NCI-H2081 treated with DMSO at 0.1 percent for 48 hours (cell line): Measurements from ENCODE around the gene MT1X.

Experiments used
- DNase-seq: peaks from one replicate; lab custom pipeline; 2025; lab: John Stamatoyannopoulos, UW

MT1X gene

DNA sequence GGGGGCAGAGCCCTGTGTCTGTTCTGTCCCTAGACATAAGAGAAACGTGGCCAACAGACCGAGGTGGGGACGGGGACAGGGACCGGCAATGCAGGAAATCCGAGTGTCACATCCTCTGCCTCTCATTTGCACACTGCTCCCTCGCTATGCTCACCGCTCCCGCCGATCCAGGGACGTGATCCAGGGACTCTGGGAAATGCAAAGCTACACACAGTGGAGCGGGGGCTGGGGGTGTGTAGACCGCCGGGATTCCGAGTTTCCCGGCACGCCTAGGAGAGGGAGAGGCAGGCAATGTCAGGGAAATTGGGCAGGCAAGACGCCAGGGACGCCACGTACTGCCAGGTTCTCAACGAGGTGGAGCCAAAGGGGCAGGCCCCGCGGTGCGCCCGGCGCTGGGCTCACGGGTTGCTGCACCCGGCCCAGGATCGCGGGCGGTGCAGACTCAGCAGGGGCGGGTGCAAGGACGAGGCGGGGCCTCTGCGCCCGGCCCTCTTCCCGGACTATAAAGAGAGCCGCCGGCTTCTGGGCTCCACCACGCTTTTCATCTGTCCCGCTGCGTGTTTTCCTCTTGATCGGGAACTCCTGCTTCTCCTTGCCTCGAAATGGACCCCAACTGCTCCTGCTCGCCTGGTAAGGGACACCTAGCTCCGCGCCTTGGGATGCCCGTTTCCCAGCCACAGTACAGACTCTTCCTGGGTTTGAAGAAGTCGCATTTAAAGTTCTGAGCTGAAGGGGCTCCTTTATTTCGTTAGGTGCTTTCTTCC, at the start of gene MT1X:
MT1X (plus strand) TSS at position 532 of the 764 bp plus-strand sequence; CDS start at position 603, 71 bp downstream.
- peak; percentile 10 for DNase-seq

DNA sequence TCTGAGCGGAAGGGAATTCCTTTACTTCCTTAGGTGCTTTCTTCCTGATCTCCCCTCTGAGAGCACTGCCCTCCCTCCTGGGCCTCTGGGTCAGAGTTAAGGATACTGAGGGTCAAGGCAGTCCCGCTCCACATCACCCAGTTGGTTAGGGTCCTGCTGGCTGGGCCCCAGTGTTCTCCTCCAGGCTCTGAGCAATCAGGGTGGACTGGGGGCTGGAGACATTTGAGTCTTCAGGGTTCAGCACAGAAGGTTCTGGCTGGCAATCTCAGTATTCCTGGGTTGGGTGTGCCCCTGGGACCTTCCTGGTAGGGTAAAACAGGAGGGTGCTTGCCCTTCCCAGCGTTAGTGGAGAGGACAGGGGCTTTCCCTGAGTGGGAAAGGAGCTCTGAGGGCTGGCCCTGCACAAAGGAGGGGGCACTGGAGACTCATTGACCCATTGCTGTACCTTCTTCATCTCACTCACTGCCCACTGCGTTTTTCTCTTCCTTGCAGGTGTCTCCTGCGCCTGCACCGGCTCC, 49.4 kb upstream of the MT1X start:
- DNase-seq: no peak

DNA sequence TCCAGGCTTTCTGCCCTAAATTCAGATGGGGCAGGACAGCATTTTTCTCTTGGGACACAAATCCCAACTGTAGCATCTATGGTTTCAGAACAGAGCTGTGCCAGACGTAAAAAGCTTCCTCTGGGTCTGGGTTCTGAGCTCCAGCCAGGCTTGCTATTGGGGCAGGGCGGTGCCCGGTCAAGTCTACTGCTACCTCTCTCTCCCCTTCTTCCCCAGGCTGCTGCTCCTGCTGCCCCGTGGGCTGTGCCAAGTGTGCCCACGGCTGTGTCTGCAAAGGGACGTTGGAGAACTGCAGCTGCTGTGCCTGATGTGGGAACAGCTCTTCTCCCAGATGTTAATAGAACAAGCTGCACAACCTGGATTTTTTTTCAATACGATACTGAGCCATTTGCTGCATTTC, 48.7 kb upstream of the MT1X start:
- no peak for DNase-seq

DNA sequence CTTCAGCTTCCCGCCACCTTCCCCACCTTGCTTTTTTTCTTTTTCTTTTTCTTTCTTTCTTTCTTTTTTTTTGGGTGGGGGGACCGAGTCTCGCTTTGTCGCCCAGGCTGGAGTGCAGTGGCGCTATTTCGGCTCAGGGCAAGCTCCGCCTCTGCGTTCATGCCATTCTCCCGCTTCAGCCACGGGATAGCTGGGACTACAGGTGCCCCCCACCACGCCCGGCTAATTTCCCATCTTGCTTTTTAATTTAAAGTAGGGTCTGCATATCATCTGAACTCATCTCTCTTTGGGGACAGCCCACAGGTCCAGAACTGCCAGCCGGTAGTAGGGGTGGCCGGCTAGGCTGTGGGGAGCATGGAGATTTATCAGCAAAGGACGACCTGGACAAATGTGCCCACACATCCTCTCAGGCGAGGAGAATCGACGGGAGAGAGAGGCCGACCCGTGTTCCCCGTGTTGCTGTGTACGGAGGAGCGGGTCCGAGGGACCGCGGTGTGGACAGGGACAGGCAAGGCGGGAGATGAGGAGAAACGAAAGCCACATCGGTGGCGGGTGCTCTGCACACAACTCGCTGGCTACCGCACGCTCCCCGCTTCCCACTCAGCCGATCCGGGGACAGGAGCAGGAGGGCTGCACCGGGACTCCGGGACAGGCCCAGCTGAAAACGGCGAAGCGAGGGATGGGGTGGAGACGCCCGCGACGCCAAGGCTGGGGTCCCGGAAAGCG, 47.4 kb upstream of the MT1X start:
- no peak for DNase-seq

DNA sequence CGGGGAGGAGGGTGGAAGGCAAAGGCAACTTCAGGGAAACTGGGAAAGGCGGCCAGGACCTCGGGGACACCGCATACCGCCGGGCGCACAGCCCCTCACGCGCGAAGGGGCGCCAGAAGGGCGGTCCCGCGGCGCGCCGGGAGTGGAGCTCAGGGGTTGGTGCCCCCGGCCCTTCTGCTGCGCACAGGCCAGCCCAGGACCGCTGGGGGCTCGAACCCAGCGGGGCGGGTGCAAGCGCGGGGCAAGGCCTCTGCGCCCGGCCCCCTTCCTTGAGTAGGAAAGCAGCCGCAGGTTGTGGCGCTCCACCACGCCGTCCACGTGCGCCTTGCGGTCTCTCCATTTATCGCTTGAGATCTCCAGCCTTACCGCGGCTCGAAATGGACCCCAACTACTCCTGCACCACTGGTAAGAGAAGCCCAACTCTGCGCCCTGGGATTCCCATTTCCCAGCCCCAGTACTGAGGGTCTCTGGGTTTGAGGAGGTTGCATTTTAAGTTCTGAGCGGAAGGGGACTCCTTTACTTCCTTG, 46.8 kb upstream of the MT1X start:
- DNase-seq: no peak

DNA sequence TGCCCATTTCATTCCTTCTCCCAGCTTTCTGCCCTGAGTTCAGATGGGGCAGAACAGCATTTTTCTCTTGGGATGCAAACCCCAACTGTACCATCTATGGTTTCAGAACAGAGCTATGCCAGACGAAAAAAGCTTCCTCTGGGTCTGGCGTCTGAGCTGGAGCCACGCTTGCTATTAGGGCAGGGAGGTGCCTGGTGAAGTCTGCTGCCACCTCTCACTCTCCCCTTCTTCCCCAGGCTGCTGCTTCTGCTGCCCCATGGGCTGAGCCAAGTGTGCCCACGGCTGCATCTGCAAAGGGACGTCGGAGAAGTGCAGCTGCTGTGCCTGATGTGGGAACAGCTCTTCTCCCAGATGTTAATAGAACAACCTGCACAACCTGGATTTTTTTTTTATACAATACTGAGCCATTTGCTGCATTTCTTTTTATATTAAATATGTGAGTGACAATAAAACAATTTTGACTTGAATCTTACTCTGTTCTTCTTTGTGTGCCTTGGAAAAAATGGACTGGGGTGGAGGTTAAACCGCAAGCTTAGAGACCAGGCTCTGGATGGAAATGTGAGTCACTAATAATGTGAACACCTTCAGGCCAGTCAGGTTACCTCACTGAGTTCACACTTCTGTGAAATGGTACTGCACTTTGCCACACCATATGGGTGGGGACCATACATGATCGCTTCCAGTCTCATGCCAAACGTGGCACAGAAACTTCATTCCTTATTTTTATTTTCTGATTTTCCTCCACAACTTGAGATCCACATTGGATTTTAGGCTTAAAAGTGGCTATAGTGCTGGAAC, 45.5 kb upstream of the MT1X start:
- no peak for DNase-seq

DNA sequence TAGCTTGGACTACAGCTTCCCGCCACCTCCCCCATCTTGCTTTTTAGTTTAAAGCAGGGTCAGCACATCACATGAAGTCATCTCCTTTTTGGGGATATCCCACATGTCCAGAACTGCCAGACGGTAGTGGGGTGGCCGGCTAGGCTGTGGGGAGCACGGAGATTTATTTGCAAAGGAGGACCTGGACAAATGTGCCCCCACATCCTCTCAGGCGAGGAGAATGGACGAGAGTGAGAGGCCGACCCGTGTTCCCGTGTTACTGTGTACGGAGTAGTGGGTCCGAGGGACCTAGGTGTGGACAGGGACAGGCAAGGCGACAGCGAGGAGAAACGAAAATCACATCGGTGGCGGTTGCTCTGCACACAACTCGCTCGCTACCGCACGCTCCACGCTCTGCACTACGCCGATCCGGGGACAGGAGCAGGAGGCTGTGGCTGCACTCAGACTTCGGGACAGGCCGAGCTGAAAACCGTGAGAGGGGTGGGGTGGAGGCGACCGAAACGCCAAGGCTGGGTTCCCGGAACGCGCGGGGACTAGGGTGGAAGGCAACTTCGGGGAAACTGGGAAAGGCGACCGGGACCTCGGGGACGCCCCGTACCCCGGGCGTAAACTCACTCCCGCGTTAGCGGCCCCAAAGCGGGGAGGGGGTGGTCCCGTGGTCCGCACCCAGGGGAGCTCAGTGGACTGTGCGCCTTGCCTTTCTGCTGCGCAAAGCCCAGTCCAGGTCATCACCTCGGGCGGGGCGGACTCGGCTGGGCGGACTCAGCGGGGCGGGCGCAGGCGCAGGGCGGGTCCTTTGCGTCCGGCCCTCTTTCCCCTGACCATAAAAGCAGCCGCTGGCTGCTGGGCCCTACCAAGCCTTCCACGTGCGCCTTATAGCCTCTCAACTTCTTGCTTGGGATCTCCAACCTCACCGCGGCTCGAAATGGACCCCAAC, 44.2 kb upstream of the MT1X start, which contains the start of gene MT1A:
MT1A (plus strand) TSS at position 853 of the 937 bp plus-strand sequence; CDS start at position 926, 73 bp downstream.
- DNase-seq: no peak

DNA sequence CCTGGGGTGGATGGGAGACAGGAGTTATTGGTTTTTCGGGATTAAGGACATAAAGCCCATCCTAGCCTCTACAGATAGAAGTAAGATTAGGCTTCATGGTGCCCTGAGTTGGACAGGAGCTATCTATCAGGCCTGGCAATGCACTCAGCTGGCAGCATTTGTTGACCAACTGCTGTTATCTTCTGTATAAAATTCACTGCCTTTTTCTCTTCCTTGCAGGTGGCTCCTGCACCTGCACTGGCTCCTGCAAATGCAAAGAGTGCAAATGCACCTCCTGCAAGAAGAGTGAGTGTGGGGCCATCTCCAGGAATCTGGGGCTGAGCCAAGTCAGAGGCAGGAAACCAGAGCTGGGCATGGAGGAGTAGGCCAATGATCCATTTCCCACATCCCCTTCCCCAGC, 43.2 kb upstream of the MT1X start:
- DNase-seq: no peak

DNA sequence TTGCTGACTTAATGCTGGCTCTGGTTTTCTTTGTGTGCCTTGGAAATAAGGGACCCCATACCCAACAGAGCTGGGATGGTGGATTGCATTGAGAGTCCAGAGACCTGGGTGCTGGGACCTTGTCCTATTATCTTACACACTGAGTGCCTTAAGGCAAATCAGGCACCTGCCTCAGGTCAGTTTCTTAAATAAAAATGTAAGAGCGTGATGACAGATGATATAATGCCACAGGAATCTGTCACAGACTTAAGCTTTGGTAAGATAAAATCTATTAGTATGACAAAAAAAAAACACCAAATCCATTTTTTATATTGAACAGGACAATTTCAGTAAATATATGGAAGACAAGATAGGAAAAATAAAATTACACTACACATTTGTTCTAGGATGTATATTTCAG, 42.2 kb upstream of the MT1X start:
- DNase-seq: no peak

DNA sequence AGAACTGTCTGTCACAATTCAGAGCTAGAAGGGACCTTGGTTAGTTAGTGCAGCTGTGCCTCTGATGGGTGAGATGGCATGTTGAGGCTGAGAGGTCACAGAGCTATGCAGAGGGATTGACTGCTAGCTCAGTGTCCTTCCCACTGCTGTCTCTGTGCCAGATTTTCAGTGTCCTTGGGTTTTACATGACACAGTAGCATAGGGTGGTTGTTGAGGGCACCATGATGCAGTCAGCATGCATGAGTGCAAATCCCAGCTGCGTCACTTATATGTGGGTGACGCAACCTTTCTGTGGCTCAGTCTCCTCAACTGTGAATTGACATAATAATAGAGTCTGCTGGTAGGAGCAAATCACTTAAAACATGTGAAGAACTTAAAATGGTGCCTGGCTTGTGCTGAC, 41.1 kb upstream of the MT1X start:
- no peak for DNase-seq

DNA sequence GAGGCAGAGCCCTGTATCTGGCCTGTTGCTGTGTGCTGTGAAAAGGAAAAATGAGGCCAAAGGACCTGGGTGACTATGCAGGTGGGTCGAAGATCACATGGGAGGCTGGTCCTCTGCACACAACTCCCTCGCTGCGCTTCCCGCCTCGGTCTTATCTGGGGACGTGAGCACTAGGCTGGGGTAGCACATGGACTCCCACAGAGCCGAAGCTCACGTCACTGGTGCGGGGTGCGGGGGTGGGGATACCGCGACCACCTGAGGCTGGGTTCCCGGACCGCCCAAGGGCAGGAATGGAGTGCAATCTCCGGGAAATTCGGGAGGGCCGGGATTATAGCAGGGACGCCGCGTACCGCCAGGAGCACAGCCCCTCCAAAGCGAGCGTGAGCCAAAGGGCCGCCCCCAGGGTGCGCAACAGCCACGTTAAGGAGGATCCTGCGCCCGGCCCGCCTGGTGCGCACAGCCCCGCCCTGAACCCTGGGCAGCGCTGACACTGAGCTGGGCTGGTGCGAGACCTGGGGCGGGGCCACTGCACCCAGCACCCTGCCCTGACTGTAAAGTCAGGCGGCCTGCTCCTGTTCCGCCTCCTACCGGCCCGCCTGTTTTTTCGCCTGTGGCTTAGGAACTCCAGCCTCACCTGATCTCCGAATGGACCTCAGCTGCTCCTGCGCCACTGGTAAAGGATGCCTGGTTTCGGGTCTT, 39.0 kb upstream of the MT1X start:
- DNase-seq: no peak

DNA sequence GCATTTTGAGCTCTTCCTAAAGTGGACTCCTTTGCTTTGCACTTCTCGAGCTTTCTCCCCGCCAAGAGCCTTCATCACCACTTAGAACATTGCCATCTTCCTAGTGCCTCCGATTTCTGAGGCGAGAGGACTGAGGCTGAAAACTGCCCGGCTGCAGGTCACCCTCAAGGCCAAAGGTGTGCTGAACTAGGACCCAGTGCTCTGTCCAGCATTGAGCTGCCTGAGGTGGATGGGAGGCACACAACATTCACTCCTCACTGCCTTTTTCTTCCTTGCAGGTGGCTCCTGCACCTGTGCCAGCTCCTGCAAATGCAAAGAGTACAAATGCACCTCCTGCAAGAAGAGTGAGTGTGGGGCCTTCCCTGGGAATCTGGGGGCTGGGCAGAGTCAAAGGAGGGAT, 38.4 kb upstream of the MT1X start:
- no peak for DNase-seq

DNA sequence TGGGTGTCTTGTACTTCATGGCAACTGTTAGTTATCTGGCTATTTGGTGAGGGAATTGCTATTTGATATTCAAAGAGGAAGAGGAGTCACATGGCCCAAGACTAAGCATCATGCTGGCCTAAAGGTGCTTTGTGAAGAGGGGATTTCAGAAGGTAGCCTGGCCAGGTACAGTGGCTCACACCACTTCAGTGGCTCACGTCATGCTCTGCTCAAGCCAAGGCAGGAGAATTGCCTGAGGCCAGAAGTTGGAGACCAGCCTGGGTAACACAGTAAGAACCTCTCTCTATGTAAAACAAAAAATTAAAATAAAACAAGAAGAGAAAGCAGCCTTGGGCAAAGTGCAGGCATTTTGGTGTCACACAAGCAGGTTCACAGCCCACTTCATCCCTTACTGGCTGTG, 37.0 kb upstream of the MT1X start:
- no peak for DNase-seq

DNA sequence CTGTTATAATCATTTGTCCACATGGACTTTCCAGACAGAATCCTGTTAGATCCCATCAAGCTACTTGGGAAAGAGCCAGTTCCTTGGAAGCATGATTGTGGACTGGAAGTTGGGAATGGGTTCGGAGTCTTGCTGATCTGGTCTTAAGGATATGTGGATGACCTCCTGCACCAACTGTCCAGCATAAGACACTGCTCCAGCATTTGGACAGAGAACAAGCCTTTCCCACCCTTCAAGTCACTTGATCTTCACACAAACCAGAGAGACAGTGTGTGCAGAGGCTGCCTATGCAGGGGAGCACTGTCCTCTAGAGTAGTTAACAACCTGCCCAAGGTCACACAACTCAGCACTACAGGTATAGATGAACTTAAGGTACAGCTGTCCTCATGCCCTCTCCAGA, 36.4 kb upstream of the MT1X start:
- DNase-seq: no peak

DNA sequence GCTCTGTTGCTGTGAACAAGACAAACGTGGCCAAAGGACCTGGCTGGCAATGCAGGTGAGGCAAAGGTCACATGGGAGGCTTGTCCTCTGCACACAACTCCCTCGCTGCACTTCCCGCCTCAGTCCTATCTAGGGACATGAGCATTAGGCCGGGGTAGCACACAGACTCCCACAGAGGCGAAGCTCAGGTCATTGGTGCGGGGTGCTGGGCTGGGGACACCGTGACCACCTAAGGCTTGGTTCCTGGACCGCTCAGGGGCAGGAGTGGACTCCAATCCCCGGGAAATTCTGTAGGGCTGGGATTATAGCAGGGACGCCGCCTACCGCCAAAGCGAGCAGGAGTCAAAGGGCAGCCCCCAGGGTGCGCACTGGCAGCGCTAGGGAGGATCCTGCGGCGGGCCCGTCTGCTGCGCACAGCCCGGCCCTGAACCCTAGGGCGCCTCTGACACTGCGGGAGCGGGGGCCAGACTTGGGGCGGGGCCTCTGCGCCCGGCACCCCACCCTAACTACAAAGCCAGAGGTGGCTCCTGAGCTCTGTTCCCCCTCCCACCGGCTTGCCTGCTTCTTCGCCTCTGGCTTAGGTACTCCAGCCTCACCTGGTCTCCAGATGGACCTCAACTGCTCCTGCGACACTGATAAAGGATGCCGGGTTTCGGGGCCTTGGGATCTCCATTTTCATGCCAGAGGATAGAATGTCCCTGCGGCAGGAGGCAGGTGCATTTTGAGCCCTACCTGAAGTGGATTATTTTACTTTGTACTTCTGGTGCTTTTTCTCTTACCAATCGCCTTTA, 34.4 kb upstream of the MT1X start:
- DNase-seq: no peak

DNA sequence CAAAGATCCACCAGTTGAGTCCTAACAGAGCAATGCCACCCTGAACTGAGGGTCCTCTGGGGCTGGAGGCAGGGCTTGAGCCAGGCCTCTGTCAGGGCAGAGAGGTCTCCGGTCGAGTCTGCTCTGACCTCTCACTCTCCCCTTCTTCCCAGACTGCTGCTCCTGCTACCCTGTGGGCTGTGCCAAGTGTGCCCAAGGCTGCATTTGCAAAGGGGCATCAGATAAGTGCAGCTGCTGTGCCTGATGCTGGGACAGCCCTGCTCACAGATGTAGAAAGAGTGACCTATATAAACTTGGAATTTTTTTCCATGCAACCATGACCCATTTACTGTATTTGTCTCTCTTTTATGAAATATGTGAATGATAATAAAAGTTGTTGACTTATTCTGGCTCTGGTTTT, 33.0 kb upstream of the MT1X start:
- DNase-seq: no peak

DNA sequence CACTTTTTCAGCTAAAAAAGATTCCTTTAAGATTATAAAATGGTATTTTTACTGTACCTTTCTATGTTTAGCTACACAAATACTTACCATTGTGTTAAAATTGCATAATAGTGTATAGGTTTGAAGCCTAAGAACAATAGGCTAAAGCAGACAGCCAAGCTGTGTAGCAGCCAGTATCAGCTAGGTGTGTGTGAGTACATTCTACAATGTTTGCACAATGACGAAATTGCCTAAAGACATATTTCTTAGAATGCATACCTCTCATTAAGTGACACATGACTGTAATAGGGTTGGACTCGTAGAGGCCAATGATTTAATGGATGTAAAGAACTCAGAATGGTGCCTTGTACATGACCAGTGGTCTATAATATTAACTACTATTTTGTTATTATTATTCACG, 32.5 kb upstream of the MT1X start:
- no peak for DNase-seq

DNA sequence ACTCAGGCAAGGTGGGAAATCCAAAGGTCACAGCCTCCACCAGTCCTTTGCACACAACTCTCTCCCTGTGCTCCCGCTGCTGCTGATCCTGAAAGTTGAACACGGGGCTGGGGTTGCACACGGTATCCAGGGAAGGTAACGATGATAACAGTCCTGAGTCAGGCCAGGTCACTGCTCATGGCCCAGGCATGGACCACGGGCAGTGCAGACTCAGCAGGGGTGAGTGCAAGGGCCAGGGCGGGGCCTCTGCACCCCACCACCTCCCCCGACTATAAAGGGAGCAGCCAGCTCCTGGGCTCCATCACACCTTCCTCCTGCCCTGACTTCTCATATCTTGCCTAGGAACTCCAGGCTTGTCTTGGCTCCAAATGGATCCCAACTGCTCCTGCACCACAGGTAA, 30.7 kb upstream of the MT1X start, which contains the start of gene MT1B:
MT1B (plus strand) TSS at position 301 of the 400 bp plus-strand sequence; CDS start at position 369, 68 bp downstream.
- DNase-seq: no peak

DNA sequence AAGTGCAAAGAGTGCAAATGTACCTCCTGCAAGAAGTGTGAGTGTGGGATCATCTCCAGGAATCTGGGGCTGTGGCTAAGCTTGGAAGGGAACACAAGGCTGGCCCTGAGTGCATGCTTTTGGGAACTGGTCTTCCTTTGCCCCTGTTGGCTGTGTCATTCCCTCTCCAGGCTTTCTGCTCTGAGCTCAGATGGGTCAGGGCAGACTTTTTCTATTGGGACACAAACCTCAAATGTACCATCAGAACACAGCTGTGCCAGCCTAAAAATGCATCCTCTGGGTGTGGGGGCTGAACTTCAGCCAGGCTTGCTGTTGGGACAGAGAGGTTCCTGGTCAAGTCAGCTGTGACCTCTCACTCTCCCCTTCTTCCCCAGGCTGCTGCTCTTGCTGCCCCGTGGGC, 29.7 kb upstream of the MT1X start:
- no peak for DNase-seq

DNA sequence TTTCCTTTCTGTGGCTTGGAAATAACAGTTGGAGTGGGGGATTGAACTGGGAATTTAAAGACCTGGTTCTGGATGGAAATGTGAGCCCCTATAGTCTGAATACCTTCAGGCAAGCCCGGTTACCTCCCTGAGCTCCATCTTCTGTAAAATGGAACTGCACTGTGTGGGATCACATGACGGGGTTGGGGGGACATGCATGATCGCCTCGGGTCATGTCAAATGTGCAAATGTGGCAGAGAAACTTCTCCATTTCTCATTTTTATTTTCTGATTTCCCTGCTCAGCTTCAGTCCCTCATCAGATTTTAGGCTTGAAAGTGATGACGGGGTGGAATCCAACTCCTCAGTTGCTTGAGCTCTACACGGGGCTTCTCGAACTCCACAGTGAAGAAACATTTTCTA, 29.1 kb upstream of the MT1X start:
- no peak for DNase-seq
